ENCODE data around the gene LITAFD.

The LITAFD gene

GRCh38 chr16:8921347-8921984, 39.3 kb downstream of the LITAFD start:
- no peak for DNase-seq

GRCh38 chr16:8923199-8923598, 41.0 kb downstream of the LITAFD start:
- no peak for DNase-seq

GRCh38 chr16:8924214-8924613, 42.1 kb downstream of the LITAFD start:
- no peak for DNase-seq

GRCh38 chr16:8925455-8925854, 43.3 kb downstream of the LITAFD start:
- no peak for DNase-seq

GRCh38 chr16:8926827-8927226, 44.7 kb downstream of the LITAFD start:
- no peak for DNase-seq

- no peak for DNase-seq
These were observed 46.4 kb downstream of the LITAFD start for GRCh38 chr16:8928467-8928957.

GRCh38 chr16:8929086-8929748, 47.1 kb downstream of the LITAFD start:
- DNase-seq: no peak

GRCh38 chr16:8931859-8932258, 49.7 kb downstream of the LITAFD start:
- peak; percentile 76 for DNase-seq

GRCh38 chr16:8934601-8935000, 52.5 kb downstream of the LITAFD start:
- no peak for DNase-seq
